Subcutaneous adipose tissue (tissue), 4 donors: Measurements from ENCODE around the gene RALGPS2. TPM values are rescaled to one million over a fixed set of nuclear protein-coding genes. Genes with fewer than 3 reads are reported as not detected.

Experiments used
- CTCF ChIP-seq: fragments of 450-650 bp; IDR thresholded peaks from one replicate; pipeline ENCODE4 v1.5.1; 2016; ENCODE audit warnings: low read depth, mild to moderate bottlenecking, control low read depth, antibody characterized with exemption, moderate library complexity
- total RNA-seq, 4 donors: library from RNA; depleted of rRNA; stranded (reverse); fragments of >200 nt; gene quantifications; one replicate each; pipeline ENCODE4 v1.1.0, GENCODE V29; 2016

Gene RALGPS2
- total RNA-seq, 4 donors from 2014 or later = 11.7 to 14.8 (median 12.8) TPM

DNA sequence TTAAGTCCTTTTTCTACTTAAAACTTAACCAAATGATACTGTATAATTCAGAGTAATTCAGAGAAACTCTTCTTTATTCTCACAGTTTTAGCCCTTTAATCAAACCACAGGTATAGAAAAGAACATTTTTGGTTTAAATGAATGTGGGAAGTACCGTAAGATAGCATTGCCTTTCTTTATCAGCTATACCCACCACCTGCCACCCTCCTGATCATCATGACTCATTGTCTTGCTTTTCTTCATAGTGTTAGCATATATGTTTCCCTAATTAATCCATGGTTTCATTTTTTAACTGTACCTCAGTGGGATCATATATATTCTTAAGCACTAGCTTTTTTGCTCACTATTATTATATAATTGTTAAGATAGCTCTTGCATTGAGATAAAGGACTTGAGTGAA is 173.4 kb downstream of the RALGPS2 start:
- TF ChIP-seq CTCF = no peak

DNA sequence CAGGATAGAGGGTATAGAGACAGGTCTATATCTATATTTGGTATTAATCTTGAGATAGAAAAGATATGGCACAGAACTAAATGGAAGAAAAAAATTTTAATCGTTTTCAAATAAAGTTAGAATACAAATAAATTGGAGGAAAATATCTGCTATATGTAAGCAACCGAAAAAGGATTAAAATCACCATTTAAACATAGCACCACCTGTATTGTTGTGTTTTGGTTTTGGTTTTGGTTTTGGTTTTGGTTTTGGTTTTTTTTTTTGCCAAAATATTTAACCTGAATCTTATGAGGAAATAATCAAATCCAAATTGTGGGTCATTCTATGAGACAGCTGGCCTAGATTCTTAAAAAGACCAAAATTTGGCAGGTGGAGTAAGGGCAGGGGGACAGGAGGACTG is 174.4 kb downstream of the RALGPS2 start:
- no peak for TF ChIP-seq CTCF

DNA sequence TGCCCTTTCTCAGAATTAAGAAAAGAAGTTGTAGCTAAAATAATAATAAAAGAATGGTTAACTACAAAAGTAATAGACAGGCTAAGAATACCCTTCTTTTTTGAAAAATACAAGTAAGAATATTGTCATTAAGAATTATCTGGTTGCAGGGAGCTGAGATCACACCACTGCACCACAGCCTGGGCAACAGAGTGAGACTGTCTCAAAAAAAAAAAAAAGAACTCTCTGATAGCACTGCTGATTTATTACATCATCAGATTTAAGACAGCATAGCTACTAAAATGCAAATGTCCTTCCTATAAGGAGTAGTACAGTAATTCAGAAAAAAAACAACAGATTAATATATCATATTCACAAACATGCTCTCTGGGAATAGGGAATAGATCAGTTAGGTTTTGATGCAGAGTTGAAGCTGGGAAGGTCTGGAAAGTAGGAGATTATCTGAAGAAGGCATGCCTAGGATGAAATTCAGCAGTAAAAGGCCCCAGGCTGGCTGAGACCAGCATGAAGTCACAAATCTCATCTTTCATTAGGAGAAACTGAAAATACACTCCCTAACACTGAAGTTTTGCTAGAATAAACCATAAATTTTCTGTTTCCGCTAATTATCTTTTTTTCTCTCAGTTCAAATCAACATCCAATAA is 176.6 kb downstream of the RALGPS2 start:
- no peak for TF ChIP-seq CTCF

DNA sequence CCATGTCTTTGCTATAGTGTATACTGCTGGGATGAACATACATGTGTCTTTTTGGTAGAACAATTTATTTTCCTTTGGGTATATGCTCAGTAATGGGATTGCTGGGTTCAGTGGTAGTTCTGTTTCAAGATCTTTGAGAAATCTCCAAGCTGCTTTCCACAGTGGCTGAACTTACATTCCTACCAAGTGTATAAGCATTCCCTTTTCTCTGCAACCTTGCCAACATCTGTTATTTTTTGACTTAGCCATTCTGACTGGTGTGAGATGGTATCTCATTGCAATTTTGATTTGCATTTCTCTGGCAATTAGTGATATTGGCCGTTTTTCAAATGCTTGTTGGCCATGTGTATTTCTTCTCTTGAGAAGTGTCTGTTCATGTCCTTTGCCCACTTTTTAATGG is 183.3 kb downstream of the RALGPS2 start:
- no peak for TF ChIP-seq CTCF

GRCh38 chr1:178910023-178910422 is 185.0 kb downstream of the RALGPS2 start:
- no peak for TF ChIP-seq CTCF

DNA sequence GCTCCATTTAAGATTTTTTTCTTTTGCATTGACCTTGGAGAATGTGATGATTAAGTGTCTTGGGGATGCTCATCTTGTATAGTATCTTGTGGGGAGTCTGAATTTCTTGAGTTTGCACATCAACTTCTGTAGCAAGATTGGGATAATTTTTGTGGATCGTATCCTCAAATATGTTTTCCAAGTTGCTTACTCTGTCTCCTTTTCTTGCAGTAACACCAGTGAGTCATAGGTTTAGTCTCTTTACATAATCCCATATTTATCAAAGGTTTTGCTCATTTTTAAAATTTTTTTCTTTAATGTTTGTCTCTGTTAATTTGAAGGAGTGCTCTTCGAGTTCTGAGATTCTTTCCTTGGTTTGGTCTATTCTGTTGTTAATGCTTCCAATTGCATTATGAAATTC is 187.6 kb downstream of the RALGPS2 start:
- no peak for TF ChIP-seq CTCF

DNA sequence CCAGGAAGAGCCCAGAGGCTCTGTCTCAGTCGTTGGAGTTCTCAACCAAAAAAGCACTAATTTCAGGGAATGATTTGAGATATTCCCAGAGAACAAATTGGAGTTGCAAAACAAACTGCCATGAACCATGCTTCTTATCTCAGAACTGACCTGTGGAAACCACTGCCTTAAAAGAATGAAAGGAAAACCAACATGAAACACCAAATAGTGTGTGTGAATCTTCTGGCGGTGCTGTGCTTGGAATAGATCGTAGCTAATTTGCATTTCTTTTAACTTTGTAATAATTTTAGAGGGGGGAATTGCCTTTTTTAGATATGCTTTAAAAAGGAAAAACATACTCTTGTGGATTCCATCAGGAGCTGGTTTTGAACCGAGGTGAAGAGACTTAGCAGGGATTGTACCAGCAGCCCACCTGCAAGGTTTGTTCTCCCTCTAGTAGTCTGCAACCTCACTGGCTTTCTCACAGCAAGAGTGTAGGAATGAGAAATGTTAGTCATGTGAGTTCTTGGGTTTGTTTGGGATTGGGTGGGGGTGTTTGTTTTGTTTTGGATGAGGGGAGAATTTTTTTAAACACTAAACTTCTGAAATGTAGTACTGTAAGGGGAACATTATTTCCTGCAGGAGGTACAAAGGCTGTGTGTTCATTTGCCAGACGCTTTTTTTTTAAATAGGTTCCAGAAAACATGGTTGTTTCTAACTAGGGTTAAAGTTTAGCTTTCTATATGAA is 191.6 kb downstream of the RALGPS2 start:
- TF ChIP-seq CTCF = no peak
